Natural killer cell (primary cell): ENCODE measurements around the gene GLIS1. TPM values are rescaled to one million over a fixed set of nuclear protein-coding genes. Genes with fewer than 3 reads are reported as not detected.

Experiments used
- ATAC-seq, 3 donors: fragments of 150-1000 bp in 2 of 3; fragments of 200-7000 bp in 1 of 3; cut with Tn5 transposase; 1 replicate in 1 of 3; 2 replicates in 2 of 3; pipeline ENCODE4 v1.10.0; 2021; ENCODE audit warnings: mild to moderate bottlenecking in 2 of 3, moderate library complexity in 2 of 3
- DNase-seq, 2 donors: peaks; one replicate each; pipeline versions ENCODE4 v3.0.0 to v3.0.0-alpha.2; 2013 to 2021; ENCODE audit warnings: mixed read lengths in 1 of 2
- H3K27ac ChIP-seq: one replicate; pipeline ENCODE4 v1.5.1; 2013; ENCODE audit warnings: mild to moderate bottlenecking, low read length
- H3K27me3 ChIP-seq: one replicate; pipeline ENCODE4 v1.6.1; 2013; ENCODE audit warnings: low read length; ENCODE audit not compliant: control insufficient read depth, insufficient read depth
- H3K36me3 ChIP-seq: one replicate; pipeline ENCODE4 v1.6.1; 2013; ENCODE audit warnings: low read length; ENCODE audit not compliant: control insufficient read depth, insufficient read depth
- H3K4me1 ChIP-seq: one replicate; pipeline ENCODE4 v1.6.1; 2013; ENCODE audit warnings: low read length; ENCODE audit not compliant: control insufficient read depth, insufficient read depth
- H3K4me3 ChIP-seq: one replicate; pipeline ENCODE4 v1.5.1; 2013; ENCODE audit warnings: low read length
- H3K9me3 ChIP-seq: one replicate; pipeline ENCODE4 v1.6.1; 2013; ENCODE audit warnings: low read length; ENCODE audit not compliant: control insufficient read depth, insufficient read depth
- H3K27ac Mint-ChIP-seq, 2 donors: one replicate each; pipeline ENCODE4 v1.8.0; 2022; ENCODE audit warnings: mild to moderate bottlenecking in 2 of 2, mixed read lengths in 2 of 2, moderate library complexity in 1 of 2
- H3K27me3 Mint-ChIP-seq, 2 donors: one replicate each; pipeline ENCODE4 v1.8.0; 2022; ENCODE audit warnings: low read depth in 2 of 2, mixed read lengths in 2 of 2
- H3K36me3 Mint-ChIP-seq: one replicate; pipeline ENCODE4 v1.8.0; 2022; ENCODE audit warnings: mixed read lengths
- H3K4me1 Mint-ChIP-seq, 2 donors: one replicate each; pipeline ENCODE4 v1.8.0; 2022; ENCODE audit warnings: mixed read lengths in 2 of 2
- H3K4me3 Mint-ChIP-seq: one replicate; pipeline ENCODE4 v1.8.0; 2022; ENCODE audit warnings: mild to moderate bottlenecking, moderate library complexity, mixed read lengths
- H3K9me3 Mint-ChIP-seq, 2 donors: one replicate each; pipeline ENCODE4 v1.8.0; 2022; ENCODE audit warnings: mixed read lengths in 2 of 2
- CTCF ChIP-seq: fragments of 200-600 bp; IDR thresholded peaks from one replicate; pipeline ENCODE4 v1.8.0; 2022; ENCODE audit warnings: antibody characterized with exemption
- WGBS: methylation state at CpG from one replicate; pipeline ENCODE4 v1.1.7; 2013; ENCODE audit warnings: missing lambda C conversion rate; ENCODE audit not compliant: insufficient coverage; 5-methylcytosine and 5-hydroxymethylcytosine counted together
- intact Hi-C: fragments of 100-400 bp; cut with micrococcal nuclease; formaldehyde crosslinking; loops from one replicate; pipeline ENCODE4 v1.14.2; 2022
- total RNA-seq, 4 donors: library from RNA; stranded (reverse); fragments of 120-200 nt in 1 of 4; gene quantifications; one replicate each; pipeline versions ENCODE4 v1.2.3 to v1.2.4, GENCODE V29; 2013 to 2022

GLIS1 gene
- total RNA-seq, 3 donors from 2014 or later (not counting 1 experiment from before 2014, with no cell fraction given), result not detected

- no peak overlapping the region for H3K4me3 ChIP-seq
- H3K27me3 ChIP-seq, result no peaks in the 10 kb centered on the region
- ATAC-seq, result no peak
- H3K27ac ChIP-seq, result no peak overlapping the region
- Mint-ChIP-seq H3K9me3 (no peaks in the 10 kb centered on the region), H3K36me3 (no peaks in the 10 kb centered on the region), H3K4me1 (peaks cover 5 to 7% of the 10 kb centered on the region in 2 donors), H3K27ac (no peak overlapping the region), H3K27me3 (peaks cover 11 to 22% of the 10 kb centered on the region in 2 donors), H3K4me3 (no peak overlapping the region)
- WGBS, result 65% methylated on average over 11 of the region's 15 CpGs
- intact Hi-C loops, result no loop called here
- H3K36me3 ChIP-seq, result no peaks in the 10 kb centered on the region
- H3K9me3 ChIP-seq, result no peaks in the 10 kb centered on the region
- DNase-seq, result no peak
- H3K4me1 ChIP-seq, result peaks cover 3% of the 10 kb centered on the region
- TF ChIP-seq CTCF, result no peak
Measured at GRCh38 chr1:53678938-53679825, 59.8 kb downstream of the GLIS1 start.

GRCh38 chr1:53678507-53678906 lies 60.5 kb downstream of the GLIS1 start:
- no peak for DNase-seq
- no peak overlapping the region for H3K4me3 Mint-ChIP-seq
- no peaks in the 10 kb centered on the region for H3K36me3 Mint-ChIP-seq
- Histone ChIP-seq H3K4me1 (peaks cover 3% of the 10 kb centered on the region), H3K9me3 (no peaks in the 10 kb centered on the region), H3K36me3 (no peaks in the 10 kb centered on the region), H3K27me3 (no peaks in the 10 kb centered on the region), H3K27ac (no peak overlapping the region), H3K4me3 (no peak overlapping the region)
- 86% methylated on average over 4 of the region's 4 CpGs for whole genome bisulfite sequencing
- ATAC-seq, result no peak
- H3K27ac Mint-ChIP-seq, result no peak overlapping the region
- TF ChIP-seq CTCF, result no peak
- peaks cover 5 to 7% of the 10 kb centered on the region in 2 donors for H3K4me1 Mint-ChIP-seq
- no peaks in the 10 kb centered on the region for H3K9me3 Mint-ChIP-seq
- intact Hi-C loops, result no loop called here
- peaks cover 9 to 22% of the 10 kb centered on the region in 2 donors for H3K27me3 Mint-ChIP-seq

- WGBS, result 89% methylated on average over 5 of the region's 8 CpGs
- TF ChIP-seq CTCF, result no peak
- Mint-ChIP-seq H3K27ac (no peak overlapping the region), H3K27me3 (peaks cover 8 to 22% of the 10 kb centered on the region in 2 donors), H3K36me3 (no peaks in the 10 kb centered on the region), H3K9me3 (no peaks in the 10 kb centered on the region), H3K4me3 (no peak overlapping the region), H3K4me1 (peaks cover 5 to 7% of the 10 kb centered on the region in 2 donors)
- ATAC-seq (no peak), DNase-seq (no peak)
- Histone ChIP-seq H3K9me3 (no peaks in the 10 kb centered on the region), H3K4me3 (no peak overlapping the region), H3K27me3 (no peaks in the 10 kb centered on the region), H3K36me3 (no peaks in the 10 kb centered on the region), H3K27ac (no peak overlapping the region), H3K4me1 (peaks cover 3% of the 10 kb centered on the region)
- intact Hi-C loops, result no loop called here
Measured at GRCh38 chr1:53678046-53678445, 60.9 kb downstream of the GLIS1 start.
